GM12878 (cell line): ENCODE measurements around the gene ZPR1. TPM values are rescaled to one million over a fixed set of nuclear protein-coding genes. Genes with fewer than 3 reads are reported as not detected.

Experiments used
- BCL11A ChIP-seq: IDR thresholded peaks from 2 replicates; pipeline ENCODE4 v1.6.1; 2011; ENCODE audit warnings: low read depth, low read length
- CHD4 ChIP-seq: fragments of 200-600 bp; sonication (generic); IDR thresholded peaks from 2 replicates; pipeline ENCODE4 v1.6.1; 2016; ENCODE audit warnings: mild to moderate bottlenecking
- FOXM1 ChIP-seq: IDR thresholded peaks from 2 replicates; pipeline ENCODE4 v1.6.1; 2012; ENCODE audit warnings: low read depth, mild to moderate bottlenecking, inconsistent platforms, low read length, moderate library complexity
- NBN ChIP-seq: fragments of 450-650 bp; IDR thresholded peaks from 2 replicates; pipeline ENCODE4 v1.6.1; 2016
- NFYB ChIP-seq: IDR thresholded peaks from 2 replicates; pipeline ENCODE4 v1.6.1; 2011; ENCODE audit warnings: low read depth, mild to moderate bottlenecking, low read length, improper control_type of control experiment, moderate library complexity; ENCODE audit not compliant: insufficient read depth
- POU2F2 ChIP-seq: IDR thresholded peaks from 3 replicates; pipeline ENCODE4 v1.6.1; 2011; ENCODE audit warnings: low read depth, mild to moderate bottlenecking, low read length, borderline replicate concordance
- SREBF1 ChIP-seq: IDR thresholded peaks from 2 replicates; pipeline ENCODE4 v1.6.1; 2012; ENCODE audit warnings: mild to moderate bottlenecking, low read length
- SRF ChIP-seq, 2 experiments: IDR thresholded peaks; 2 replicates each; pipeline ENCODE4 v1.6.1; 2011; ENCODE audit warnings: low read depth in 2 of 2, low read length in 2 of 2, mild to moderate bottlenecking in 1 of 2, moderate library complexity in 1 of 2
- WRNIP1 ChIP-seq: IDR thresholded peaks from 2 replicates; pipeline ENCODE4 v1.6.1; 2011; ENCODE audit warnings: low read depth, low read length, improper control_type of control experiment, borderline replicate concordance
- ZNF217 ChIP-seq: fragments of 450-650 bp; IDR thresholded peaks from 2 replicates; pipeline ENCODE4 v1.6.1; 2017; ENCODE audit warnings: antibody characterized with exemption, mild to moderate bottlenecking
- ZZZ3 ChIP-seq: IDR thresholded peaks from 2 replicates; pipeline ENCODE4 v1.6.1; 2011; ENCODE audit warnings: low read depth; ENCODE audit not compliant: control insufficient read depth, insufficient read length
- polyA plus RNA-seq, 11 experiments: library from polyadenylated mRNA; depleted of rRNA in 4 of 11; unstranded in 6 of 11; stranded (reverse) in 5 of 11; fragments of >200 nt; fragmentation: Nextera tagmentation in 4 of 11; fragmentation: Illumina TruSeq in 1 of 11; extraction: Ambion mirVana in 4 of 11; extraction: Trizol in 1 of 11; gene quantifications; 1 replicate in 1 of 11; 2 replicates in 10 of 11; pipeline versions ENCODE4 v1.2.1 to v1.2.3, GENCODE V29; 2011 to 2016; ENCODE audit warnings: inconsistent platforms in 2 of 11, missing spikeins in 2 of 11, low read depth in 1 of 11
- total RNA-seq, 4 experiments: library from RNA; depleted of rRNA in 3 of 4; stranded (reverse); fragments of >200 nt in 3 of 4; fragmentation: Illumina TruSeq in 1 of 4; extraction: Trizol in 1 of 4; gene quantifications; 2 replicates each; pipeline versions ENCODE4 v1.2.1 to v1.2.3, GENCODE V29; 2013 to 2021
- TF ChIP-seq, protein P1 (sequence below): fragments of 450-650 bp; formaldehyde crosslinking; IDR thresholded peaks from 2 replicates; pipeline ENCODE4 v1.5.0; 2022; ENCODE audit warnings: mild to moderate bottlenecking, missing genetic modification characterization
- TF ChIP-seq, protein P2 (sequence below): fragments of 150-350 bp; IDR thresholded peaks from 2 replicates; pipeline ENCODE4 v1.6.1; 2016; ENCODE audit warnings: low read depth, low read length
- TF ChIP-seq, protein P3 (sequence below): fragments of 450-650 bp; formaldehyde crosslinking; IDR thresholded peaks from 2 replicates; pipeline ENCODE4 v1.4.0; 2022; ENCODE audit warnings: mild to moderate bottlenecking, moderate library complexity
- TF ChIP-seq, protein P4 (sequence below): fragments of 450-650 bp; IDR thresholded peaks from 2 replicates; pipeline ENCODE4 v1.6.1; 2017; ENCODE audit warnings: mild to moderate bottlenecking, moderate library complexity

ZPR1 gene
- total and polyA plus RNA-seq, 10 of the 15 experiments (the other 5 are each of a cell fraction or from before 2014, with no cell fraction given), result 9.3 to 89.7 (median 54.7) TPM

DNA sequence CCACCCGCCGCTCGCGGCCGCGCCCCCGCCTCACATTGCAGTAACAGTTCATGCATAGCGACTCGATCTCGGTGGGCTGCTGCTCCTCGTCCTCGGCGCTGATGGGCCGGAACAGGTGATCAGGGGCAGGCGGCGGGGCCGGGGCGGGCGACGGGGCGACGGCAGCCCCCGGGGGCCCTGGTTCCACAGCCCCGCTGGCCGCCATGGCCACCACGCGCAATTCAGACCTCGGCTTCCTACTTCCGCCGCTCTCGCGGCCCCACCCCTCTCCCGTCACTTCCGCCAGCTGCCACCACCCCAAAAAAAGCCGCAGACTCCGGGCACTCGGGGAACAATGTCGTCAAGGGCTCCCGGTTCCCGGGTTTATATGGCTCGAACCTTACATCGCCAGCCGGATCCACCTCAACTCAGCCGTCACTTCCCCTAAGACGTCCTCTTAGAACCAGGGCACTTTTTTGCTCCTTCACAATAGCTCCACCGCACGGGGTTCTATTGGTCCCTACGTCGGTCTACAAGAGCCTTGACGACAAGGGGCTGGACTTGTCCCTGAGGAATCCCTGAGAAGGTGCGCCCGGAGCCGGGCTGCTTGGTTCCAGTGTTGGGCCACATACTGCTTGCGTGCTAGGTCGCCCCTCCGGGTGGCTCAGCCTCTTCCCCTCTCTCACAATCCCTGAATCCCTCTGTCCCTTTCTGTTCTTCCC is at the start of gene ZPR1 (continued):
- TF ChIP-seq, protein P1, sequence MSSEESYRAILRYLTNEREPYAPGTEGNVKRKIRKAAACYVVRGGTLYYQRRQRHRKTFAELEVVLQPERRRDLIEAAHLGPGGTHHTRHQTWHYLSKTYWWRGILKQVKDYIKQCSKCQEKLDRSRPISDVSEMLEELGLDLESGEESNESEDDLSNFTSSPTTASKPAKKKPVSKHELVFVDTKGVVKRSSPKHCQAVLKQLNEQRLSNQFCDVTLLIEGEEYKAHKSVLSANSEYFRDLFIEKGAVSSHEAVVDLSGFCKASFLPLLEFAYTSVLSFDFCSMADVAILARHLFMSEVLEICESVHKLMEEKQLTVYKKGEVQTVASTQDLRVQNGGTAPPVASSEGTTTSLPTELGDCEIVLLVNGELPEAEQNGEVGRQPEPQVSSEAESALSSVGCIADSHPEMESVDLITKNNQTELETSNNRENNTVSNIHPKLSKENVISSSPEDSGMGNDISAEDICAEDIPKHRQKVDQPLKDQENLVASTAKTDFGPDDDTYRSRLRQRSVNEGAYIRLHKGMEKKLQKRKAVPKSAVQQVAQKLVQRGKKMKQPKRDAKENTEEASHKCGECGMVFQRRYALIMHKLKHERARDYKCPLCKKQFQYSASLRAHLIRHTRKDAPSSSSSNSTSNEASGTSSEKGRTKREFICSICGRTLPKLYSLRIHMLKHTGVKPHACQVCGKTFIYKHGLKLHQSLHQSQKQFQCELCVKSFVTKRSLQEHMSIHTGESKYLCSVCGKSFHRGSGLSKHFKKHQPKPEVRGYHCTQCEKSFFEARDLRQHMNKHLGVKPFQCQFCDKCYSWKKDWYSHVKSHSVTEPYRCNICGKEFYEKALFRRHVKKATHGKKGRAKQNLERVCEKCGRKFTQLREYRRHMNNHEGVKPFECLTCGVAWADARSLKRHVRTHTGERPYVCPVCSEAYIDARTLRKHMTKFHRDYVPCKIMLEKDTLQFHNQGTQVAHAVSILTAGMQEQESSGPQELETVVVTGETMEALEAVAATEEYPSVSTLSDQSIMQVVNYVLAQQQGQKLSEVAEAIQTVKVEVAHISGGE (CRISPR knock-in tag), result no peak
- TF ChIP-seq WRNIP1 (no peak), SREBF1 (no peak), BCL11A (no peak), FOXM1 (no peak), POU2F2 (no peak), ZZZ3 (no peak), NFYB (0 out of 2 replicates have a peak, but pooled peaks have one; percentile 35), SRF (IDR thresholded peaks at IDR 0.05; ENCODE audit: low read depth in 2 of 2, low read length in 2 of 2) (peak in 1 of 2 experiments; percentile 14; a peak in 1 of 4 replicates), CHD4 (no peak), NBN (peak; percentile 63; the same call in 1 of the 2 replicates), ZNF217 (no peak)
- TF ChIP-seq, protein P2, sequence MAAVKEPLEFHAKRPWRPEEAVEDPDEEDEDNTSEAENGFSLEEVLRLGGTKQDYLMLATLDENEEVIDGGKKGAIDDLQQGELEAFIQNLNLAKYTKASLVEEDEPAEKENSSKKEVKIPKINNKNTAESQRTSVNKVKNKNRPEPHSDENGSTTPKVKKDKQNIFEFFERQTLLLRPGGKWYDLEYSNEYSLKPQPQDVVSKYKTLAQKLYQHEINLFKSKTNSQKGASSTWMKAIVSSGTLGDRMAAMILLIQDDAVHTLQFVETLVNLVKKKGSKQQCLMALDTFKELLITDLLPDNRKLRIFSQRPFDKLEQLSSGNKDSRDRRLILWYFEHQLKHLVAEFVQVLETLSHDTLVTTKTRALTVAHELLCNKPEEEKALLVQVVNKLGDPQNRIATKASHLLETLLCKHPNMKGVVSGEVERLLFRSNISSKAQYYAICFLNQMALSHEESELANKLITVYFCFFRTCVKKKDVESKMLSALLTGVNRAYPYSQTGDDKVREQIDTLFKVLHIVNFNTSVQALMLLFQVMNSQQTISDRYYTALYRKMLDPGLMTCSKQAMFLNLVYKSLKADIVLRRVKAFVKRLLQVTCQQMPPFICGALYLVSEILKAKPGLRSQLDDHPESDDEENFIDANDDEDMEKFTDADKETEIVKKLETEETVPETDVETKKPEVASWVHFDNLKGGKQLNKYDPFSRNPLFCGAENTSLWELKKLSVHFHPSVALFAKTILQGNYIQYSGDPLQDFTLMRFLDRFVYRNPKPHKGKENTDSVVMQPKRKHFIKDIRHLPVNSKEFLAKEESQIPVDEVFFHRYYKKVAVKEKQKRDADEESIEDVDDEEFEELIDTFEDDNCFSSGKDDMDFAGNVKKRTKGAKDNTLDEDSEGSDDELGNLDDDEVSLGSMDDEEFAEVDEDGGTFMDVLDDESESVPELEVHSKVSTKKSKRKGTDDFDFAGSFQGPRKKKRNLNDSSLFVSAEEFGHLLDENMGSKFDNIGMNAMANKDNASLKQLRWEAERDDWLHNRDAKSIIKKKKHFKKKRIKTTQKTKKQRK, result no peak
- TF ChIP-seq, protein P3, sequence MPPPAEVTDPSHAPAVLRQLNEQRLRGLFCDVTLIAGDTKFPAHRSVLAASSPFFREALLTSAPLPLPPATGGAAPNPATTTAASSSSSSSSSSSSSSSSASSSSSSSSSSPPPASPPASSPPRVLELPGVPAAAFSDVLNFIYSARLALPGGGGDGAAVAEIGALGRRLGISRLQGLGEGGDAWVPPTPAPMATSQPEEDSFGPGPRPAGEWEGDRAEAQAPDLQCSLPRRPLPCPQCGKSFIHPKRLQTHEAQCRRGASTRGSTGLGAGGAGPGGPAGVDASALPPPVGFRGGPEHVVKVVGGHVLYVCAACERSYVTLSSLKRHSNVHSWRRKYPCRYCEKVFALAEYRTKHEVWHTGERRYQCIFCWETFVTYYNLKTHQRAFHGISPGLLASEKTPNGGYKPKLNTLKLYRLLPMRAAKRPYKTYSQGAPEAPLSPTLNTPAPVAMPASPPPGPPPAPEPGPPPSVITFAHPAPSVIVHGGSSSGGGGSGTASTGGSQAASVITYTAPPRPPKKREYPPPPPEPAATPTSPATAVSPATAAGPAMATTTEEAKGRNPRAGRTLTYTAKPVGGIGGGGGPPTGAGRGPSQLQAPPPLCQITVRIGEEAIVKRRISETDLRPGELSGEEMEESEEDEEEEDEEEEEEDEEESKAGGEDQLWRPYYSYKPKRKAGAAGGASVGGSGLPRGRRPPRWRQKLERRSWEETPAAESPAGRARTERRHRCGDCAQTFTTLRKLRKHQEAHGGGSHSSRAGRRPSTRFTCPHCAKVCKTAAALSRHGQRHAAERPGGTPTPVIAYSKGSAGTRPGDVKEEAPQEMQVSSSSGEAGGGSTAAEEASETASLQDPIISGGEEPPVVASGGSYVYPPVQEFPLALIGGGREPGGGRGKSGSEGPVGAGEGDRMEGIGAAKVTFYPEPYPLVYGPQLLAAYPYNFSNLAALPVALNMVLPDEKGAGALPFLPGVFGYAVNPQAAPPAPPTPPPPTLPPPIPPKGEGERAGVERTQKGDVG (CRISPR knock-in tag), result no peak
- TF ChIP-seq, protein P4, sequence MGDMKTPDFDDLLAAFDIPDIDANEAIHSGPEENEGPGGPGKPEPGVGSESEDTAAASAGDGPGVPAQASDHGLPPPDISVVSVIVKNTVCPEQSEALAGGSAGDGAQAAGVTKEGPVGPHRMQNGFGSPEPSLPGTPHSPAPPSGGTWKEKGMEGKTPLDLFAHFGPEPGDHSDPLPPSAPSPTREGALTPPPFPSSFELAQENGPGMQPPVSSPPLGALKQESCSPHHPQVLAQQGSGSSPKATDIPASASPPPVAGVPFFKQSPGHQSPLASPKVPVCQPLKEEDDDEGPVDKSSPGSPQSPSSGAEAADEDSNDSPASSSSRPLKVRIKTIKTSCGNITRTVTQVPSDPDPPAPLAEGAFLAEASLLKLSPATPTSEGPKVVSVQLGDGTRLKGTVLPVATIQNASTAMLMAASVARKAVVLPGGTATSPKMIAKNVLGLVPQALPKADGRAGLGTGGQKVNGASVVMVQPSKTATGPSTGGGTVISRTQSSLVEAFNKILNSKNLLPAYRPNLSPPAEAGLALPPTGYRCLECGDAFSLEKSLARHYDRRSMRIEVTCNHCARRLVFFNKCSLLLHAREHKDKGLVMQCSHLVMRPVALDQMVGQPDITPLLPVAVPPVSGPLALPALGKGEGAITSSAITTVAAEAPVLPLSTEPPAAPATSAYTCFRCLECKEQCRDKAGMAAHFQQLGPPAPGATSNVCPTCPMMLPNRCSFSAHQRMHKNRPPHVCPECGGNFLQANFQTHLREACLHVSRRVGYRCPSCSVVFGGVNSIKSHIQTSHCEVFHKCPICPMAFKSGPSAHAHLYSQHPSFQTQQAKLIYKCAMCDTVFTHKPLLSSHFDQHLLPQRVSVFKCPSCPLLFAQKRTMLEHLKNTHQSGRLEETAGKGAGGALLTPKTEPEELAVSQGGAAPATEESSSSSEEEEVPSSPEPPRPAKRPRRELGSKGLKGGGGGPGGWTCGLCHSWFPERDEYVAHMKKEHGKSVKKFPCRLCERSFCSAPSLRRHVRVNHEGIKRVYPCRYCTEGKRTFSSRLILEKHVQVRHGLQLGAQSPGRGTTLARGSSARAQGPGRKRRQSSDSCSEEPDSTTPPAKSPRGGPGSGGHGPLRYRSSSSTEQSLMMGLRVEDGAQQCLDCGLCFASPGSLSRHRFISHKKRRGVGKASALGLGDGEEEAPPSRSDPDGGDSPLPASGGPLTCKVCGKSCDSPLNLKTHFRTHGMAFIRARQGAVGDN, result peak; percentile 34; the same call in 1 of the 2 replicates
